Measurements from ENCODE around the gene COL5A1.

The COL5A1 gene

GRCh38 chr9:134772331-134772730, 130.7 kb downstream of the COL5A1 start:
- no peak for TF ChIP-seq CTCF (IDR thresholded peaks at IDR 0.05; ENCODE audit: low read length)
- TF ChIP-seq EZH2 (IDR thresholded peaks at IDR 0.05; ENCODE audit: borderline replicate concordance, low read length): no peak
- no peak overlapping the region for H3K27ac ChIP-seq (ENCODE audit: low read depth, low read length, poor library complexity, severe bottlenecking)
- no peaks in the 10 kb centered on the region for H3F3A ChIP-seq (ENCODE audit: insufficient read depth, low read length)
- H3K4me2 ChIP-seq (ENCODE audit: low read length): no peak overlapping the region
- no peak overlapping the region for H2AFZ ChIP-seq (ENCODE audit: low read length)
- no peaks in the 10 kb centered on the region for H3K36me3 ChIP-seq (ENCODE audit: insufficient read depth, low read length)
- no peaks in the 10 kb centered on the region for H3K79me2 ChIP-seq (ENCODE audit: insufficient read depth, low read length)
- no peaks in the 10 kb centered on the region for H3K9me2 ChIP-seq (ENCODE audit: low read depth, low read length)
- no peaks in the 10 kb centered on the region for H4K20me1 ChIP-seq (ENCODE audit: insufficient read depth, low read length)
- H3K9me3 ChIP-seq (ENCODE audit: low read length): no peaks in the 10 kb centered on the region
- H3K9ac ChIP-seq (ENCODE audit: low read length): no peak overlapping the region
- H3K27me3 ChIP-seq (ENCODE audit: insufficient read depth, low read length): no peaks in the 10 kb centered on the region; the same call in 1 of the 2 replicates
- no peak overlapping the region for H3K4me3 ChIP-seq (ENCODE audit: low read depth, low read length, poor library complexity, severe bottlenecking)
- no peaks in the 10 kb centered on the region for H3K4me1 ChIP-seq (ENCODE audit: insufficient read depth, low read length, severe bottlenecking)

- no peaks in the 10 kb centered on the region; the same call in 1 of the 2 replicates for H3K27me3 ChIP-seq (ENCODE audit: insufficient read depth, low read length)
- no peaks in the 10 kb centered on the region for H3K9me2 ChIP-seq (ENCODE audit: low read depth, low read length)
- H3K27ac ChIP-seq (ENCODE audit: low read depth, low read length, poor library complexity, severe bottlenecking): no peak overlapping the region
- H3F3A ChIP-seq (ENCODE audit: insufficient read depth, low read length): no peaks in the 10 kb centered on the region
- no peak for TF ChIP-seq EZH2 (IDR thresholded peaks at IDR 0.05; ENCODE audit: borderline replicate concordance, low read length)
- TF ChIP-seq CTCF (IDR thresholded peaks at IDR 0.05; ENCODE audit: low read length): no peak
- H2AFZ ChIP-seq (ENCODE audit: low read length): no peak overlapping the region
- H3K4me2 ChIP-seq (ENCODE audit: low read length): no peak overlapping the region
- H3K79me2 ChIP-seq (ENCODE audit: insufficient read depth, low read length): no peaks in the 10 kb centered on the region
- H3K9ac ChIP-seq (ENCODE audit: low read length): no peak overlapping the region
- H3K4me1 ChIP-seq (ENCODE audit: insufficient read depth, low read length, severe bottlenecking): no peaks in the 10 kb centered on the region
- no peaks in the 10 kb centered on the region for H4K20me1 ChIP-seq (ENCODE audit: insufficient read depth, low read length)
- no peak overlapping the region for H3K4me3 ChIP-seq (ENCODE audit: low read depth, low read length, poor library complexity, severe bottlenecking)
- no peaks in the 10 kb centered on the region for H3K36me3 ChIP-seq (ENCODE audit: insufficient read depth, low read length)
- H3K9me3 ChIP-seq (ENCODE audit: low read length): no peaks in the 10 kb centered on the region
Observed at GRCh38 chr9:134773842-134774241, 132.2 kb downstream of the COL5A1 start.

- Histone ChIP-seq H3F3A (ENCODE audit: insufficient read depth, low read length) (no peaks in the 10 kb centered on the region), H3K27ac (ENCODE audit: low read depth, low read length, poor library complexity, severe bottlenecking) (no peak overlapping the region), H3K36me3 (ENCODE audit: insufficient read depth, low read length) (no peaks in the 10 kb centered on the region), H3K79me2 (ENCODE audit: insufficient read depth, low read length) (no peaks in the 10 kb centered on the region), H3K27me3 (ENCODE audit: insufficient read depth, low read length) (no peaks in the 10 kb centered on the region; the same call in 1 of the 2 replicates), H3K9me2 (ENCODE audit: low read depth, low read length) (no peaks in the 10 kb centered on the region), H3K4me3 (ENCODE audit: low read depth, low read length, poor library complexity, severe bottlenecking) (no peak overlapping the region), H4K20me1 (ENCODE audit: insufficient read depth, low read length) (no peaks in the 10 kb centered on the region), H3K9ac (ENCODE audit: low read length) (no peak overlapping the region), H3K9me3 (ENCODE audit: low read length) (no peaks in the 10 kb centered on the region), H3K4me2 (ENCODE audit: low read length) (no peak overlapping the region), H2AFZ (ENCODE audit: low read length) (no peak overlapping the region), H3K4me1 (ENCODE audit: insufficient read depth, low read length, severe bottlenecking) (no peaks in the 10 kb centered on the region)
- no peak for TF ChIP-seq CTCF (IDR thresholded peaks at IDR 0.05; ENCODE audit: low read length)
- no peak for TF ChIP-seq EZH2 (IDR thresholded peaks at IDR 0.05; ENCODE audit: borderline replicate concordance, low read length)
Observed at GRCh38 chr9:134774410-134774809, 132.8 kb downstream of the COL5A1 start.

All from OCI-LY1 (cell line).